DOHH2 (cell line): Measurements from ENCODE around the gene TIMP3.

Experiments used
- CTCF ChIP-seq: fragments of 200-600 bp; sonication (generic); IDR thresholded peaks from one replicate; pipeline ENCODE4 v1.5.1; 2014; ENCODE audit warnings: antibody characterized with exemption, mild to moderate bottlenecking, low read depth, low read length; ENCODE audit not compliant: poor library complexity, severe bottlenecking
- EZH2phosphoT487 ChIP-seq: fragments of 200-600 bp; sonication (generic); IDR thresholded peaks from 2 replicates; pipeline ENCODE4 v1.6.1; 2017; ENCODE audit warnings: borderline replicate concordance, mild to moderate bottlenecking, antibody characterized with exemption, low read length, moderate library complexity, mixed read lengths

GRCh38 chr22:32848226-32848625, 46.7 kb downstream of the TIMP3 start:
- TF ChIP-seq CTCF (no peak), EZH2phosphoT487 (no peak)
